ENCODE measurements around the gene KIAA0319L.

Gene KIAA0319L

DNA sequence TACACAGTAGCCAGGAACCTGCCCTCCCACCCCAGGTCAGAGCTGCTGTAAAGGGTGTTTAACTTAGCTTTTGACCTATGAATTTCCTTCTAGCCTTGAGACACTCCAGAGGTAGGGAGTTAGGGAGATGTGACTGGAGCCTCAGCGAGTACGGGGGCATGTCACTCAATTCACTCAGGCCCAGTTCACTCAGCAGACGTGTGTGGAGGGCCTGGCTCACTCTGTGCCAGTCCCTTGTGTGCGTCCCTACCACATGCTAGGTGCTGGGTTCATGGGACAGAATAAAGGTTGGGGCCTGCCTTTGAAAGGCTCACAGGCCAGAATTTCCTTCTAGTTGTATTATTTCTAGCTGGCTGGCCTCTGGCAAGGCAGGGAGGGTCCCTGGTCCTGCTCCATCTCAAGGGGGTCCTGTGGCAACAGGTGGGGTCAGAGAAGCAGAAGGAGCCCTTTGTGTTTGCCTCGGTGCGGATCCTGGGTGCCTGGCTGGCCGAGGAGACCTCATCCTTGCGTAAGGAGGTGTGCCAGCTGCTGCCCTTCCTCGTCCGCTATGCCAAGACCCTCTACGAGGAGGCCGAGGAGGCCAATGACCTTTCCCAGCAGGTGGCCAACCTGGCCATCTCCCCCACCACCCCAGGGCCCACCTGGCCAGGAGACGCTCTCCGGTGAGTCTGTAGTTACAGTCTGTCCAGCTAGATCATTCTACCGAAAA lies 4.9 kb upstream of the KIAA0319L start:
- DNase-seq (ENCODE audit: low spot score): no peak
- H3K4me3 ChIP-seq: no peak overlapping the region
- TF ChIP-seq, protein P1, sequence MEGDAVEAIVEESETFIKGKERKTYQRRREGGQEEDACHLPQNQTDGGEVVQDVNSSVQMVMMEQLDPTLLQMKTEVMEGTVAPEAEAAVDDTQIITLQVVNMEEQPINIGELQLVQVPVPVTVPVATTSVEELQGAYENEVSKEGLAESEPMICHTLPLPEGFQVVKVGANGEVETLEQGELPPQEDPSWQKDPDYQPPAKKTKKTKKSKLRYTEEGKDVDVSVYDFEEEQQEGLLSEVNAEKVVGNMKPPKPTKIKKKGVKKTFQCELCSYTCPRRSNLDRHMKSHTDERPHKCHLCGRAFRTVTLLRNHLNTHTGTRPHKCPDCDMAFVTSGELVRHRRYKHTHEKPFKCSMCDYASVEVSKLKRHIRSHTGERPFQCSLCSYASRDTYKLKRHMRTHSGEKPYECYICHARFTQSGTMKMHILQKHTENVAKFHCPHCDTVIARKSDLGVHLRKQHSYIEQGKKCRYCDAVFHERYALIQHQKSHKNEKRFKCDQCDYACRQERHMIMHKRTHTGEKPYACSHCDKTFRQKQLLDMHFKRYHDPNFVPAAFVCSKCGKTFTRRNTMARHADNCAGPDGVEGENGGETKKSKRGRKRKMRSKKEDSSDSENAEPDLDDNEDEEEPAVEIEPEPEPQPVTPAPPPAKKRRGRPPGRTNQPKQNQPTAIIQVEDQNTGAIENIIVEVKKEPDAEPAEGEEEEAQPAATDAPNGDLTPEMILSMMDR (IDR thresholded peaks at IDR 0.05): no peak
- H3K27ac ChIP-seq: no peak overlapping the region

GRCh38 chr1:35561297-35561971 lies 4.2 kb upstream of the KIAA0319L start:
- peak overlapping the region; percentile 54 for H3K4me3 ChIP-seq

DNA sequence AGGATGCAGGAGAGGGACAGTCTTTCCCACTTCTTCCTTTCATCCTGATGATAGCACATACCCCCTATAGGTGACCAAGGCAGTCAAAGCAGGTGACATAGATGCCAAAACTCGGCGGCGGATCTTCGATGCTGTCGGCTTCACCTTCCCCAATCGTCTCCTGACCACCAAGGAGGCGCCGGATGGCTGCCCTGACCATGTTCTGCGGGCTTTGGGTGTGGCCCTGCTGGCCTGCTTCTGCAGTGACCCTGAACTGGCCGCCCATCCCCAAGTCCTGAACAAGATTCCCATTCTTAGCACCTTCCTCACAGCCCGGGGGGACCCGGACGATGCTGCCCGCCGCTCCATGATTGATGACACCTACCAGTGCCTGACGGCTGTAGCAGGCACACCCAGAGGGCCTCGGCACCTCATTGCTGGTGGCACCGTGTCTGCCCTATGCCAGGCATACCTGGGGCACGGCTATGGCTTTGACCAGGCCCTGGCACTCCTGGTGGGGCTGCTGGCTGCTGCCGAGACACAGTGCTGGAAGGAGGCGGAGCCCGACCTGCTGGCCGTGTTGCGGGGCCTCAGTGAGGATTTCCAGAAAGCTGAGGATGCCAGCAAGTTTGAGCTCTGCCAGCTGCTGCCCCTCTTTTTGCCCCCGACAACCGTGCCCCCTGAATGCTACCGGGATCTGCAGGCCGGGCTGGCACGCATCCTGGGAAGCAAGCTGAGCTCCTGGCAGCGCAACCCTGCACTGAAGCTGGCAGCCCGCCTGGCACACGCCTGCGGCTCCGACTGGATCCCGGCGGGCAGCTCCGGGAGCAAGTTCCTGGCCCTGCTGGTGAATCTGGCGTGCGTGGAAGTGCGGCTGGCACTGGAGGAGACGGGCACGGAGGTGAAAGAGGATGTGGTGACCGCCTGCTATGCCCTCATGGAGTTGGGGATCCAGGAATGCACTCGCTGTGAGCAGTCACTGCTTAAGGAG lies 3.3 kb upstream of the KIAA0319L start:
- H3K27ac ChIP-seq: peak overlapping the region in 1 of 2 donors; percentile 38
- peak overlapping the region; percentile 54 for H3K4me3 ChIP-seq
- DNase-seq (ENCODE audit: low spot score): no peak
- TF ChIP-seq, protein P1 (IDR thresholded peaks at IDR 0.05): no peak

More at GRCh38 chr1:35561297-35561971, 4.2 kb upstream of the KIAA0319L start:
- TF ChIP-seq, protein P1 (IDR thresholded peaks at IDR 0.05): no peak
- no peak for DNase-seq (ENCODE audit: low spot score)
- H3K27ac ChIP-seq: peak overlapping the region in 1 of 2 donors; percentile 38

DNA sequence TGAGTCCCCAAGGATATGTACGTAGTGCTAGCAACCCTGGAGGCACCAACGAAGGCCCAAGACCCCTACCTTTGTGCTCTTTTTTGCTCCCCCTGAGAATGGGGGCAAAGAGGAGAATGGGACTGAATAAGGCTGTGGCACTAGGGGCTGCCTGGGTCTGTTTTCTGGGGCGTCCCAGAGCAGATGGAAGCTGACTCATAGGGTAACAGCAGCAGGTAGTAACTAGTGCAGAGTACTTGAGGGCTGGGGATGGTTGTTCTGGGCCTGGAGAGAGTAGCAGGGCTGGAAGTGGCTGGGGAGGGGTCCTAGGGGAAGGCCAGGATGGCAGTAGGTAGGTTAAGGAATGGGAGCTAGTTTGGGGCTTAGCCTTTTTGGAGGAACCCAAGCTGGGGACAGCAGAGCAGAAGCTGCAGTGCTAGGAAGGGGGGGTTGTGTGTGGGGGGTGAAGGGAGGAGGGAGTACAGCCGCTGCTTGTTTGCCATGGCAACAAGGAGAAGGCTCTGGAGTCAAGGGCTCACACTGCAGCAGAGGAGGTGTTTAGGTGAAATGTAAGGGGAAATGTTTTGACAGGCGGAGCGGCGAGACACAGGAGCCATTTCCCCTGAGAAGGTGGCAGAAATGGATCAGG lies 2.2 kb upstream of the KIAA0319L start:
- no peak for DNase-seq (ENCODE audit: low spot score)
- H3K4me3 ChIP-seq: peak overlapping the region; percentile 91
- peak overlapping the region; percentile 16 to 99 for H3K27ac ChIP-seq
- TF ChIP-seq, protein P1 (IDR thresholded peaks at IDR 0.05): no peak

DNA sequence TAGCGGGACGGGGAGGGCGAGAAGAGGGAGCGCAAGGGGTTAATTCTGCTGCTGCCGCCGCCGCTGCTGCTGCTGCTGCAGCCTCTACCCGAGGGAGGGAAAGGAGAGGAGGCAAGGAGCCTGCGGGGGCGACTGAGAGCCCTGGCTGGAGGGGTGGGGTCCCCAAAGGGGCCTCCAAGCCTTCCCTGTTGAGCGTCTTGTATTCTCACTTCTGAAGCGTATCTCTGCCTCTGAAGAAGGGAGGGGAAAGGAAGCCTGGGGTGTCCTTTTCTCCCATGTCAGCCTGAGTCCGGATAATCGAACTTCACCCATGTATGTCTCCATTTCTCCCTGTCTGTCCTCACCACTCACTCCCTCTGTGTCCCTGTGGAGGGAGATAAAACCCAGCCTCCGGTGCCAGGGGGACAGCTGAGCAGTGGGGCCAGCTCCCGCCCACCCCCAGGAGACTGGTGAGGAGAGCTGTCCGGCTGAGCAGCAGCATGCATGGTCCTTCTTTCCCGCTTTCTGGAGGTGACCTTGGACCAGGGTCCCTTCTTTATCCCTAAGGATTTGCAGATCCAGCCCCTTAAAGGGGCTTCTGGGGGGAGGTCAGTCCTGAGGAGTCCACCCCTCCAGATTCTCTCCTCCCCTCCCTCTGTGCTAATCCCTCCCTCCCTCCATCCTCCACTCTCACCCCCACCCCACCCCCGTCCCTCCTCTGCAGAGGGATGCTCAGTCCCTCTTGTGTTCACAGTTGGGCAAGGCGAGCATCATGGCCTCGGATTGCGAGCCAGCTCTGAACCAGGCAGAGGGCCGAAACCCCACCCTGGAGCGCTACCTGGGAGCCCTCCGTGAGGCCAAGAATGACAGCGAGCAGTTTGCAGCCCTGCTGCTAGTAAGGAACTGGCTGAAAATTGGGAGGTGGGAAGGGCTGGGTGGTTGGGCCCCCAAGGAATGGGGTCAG lies 1.4 kb upstream of the KIAA0319L start:
- peak overlapping the region; percentile 92 to 99 for H3K27ac ChIP-seq
- H3K4me3 ChIP-seq: peak overlapping the region; percentile 91
- TF ChIP-seq, protein P1 (IDR thresholded peaks at IDR 0.05): no peak
- no peak for DNase-seq (ENCODE audit: low spot score)

All from coronary artery (tissue), 2 donors.